Sigmoid colon (tissue), 7 donors: ENCODE results near the gene PLCB2. TPM values are rescaled to one million over a fixed set of nuclear protein-coding genes. Genes with fewer than 3 reads are reported as not detected.

Experiments used
- DNase-seq: peaks from one replicate; pipeline ENCODE4 v3.0.0-alpha.2; 2019
- H3K27ac ChIP-seq, 4 donors: fragments of 200-600 bp; sonication (generic); one replicate each; pipeline ENCODE4 v1.5.1; 2016 to 2019; ENCODE audit warnings: mild to moderate bottlenecking in 1 of 4
- H3K27me3 ChIP-seq, 3 donors: fragments of 200-600 bp; sonication (generic); one replicate each; pipeline ENCODE4 v1.5.1; 2019; ENCODE audit warnings: mild to moderate bottlenecking in 1 of 3
- H3K36me3 ChIP-seq, 4 donors: fragments of 200-600 bp; sonication (generic); one replicate each; pipeline ENCODE4 v1.5.1; 2016 to 2019
- H3K4me1 ChIP-seq, 4 donors: fragments of 200-600 bp; sonication (generic); one replicate each; pipeline ENCODE4 v1.5.1; 2017 to 2019
- H3K4me3 ChIP-seq, 4 donors: fragments of 200-600 bp; sonication (generic); one replicate each; pipeline ENCODE4 v1.5.1; 2017 to 2019; ENCODE audit warnings: mild to moderate bottlenecking in 2 of 4, moderate library complexity in 1 of 4
- H3K9me3 ChIP-seq, 4 donors: fragments of 200-600 bp in 3 of 4; sonication (generic) in 3 of 4; one replicate each; pipeline versions ENCODE4 v1.5.1 to v1.6.1; 2013 to 2019
- CTCF ChIP-seq, 4 experiments: fragments of 450-650 bp in 3 of 4; fragments of 200-600 bp in 1 of 4; IDR thresholded peaks; one replicate each; pipeline ENCODE4 v1.5.1; 2016 to 2019; ENCODE audit warnings: antibody characterized with exemption in 4 of 4, mild to moderate bottlenecking in 3 of 4, moderate library complexity in 2 of 4
- EP300 ChIP-seq, 4 donors: sonication (generic); formaldehyde crosslinking; IDR thresholded peaks; one replicate each; pipeline ENCODE4 v1.6.1; 2017; ENCODE audit warnings: antibody characterized with exemption in 4 of 4
- POLR2A ChIP-seq, 2 donors: fragments of 450-650 bp; IDR thresholded peaks; one replicate each; pipeline ENCODE4 v1.6.1; 2016; ENCODE audit warnings: antibody characterized with exemption in 2 of 2, mild to moderate bottlenecking in 2 of 2, moderate library complexity in 2 of 2
- POLR2AphosphoS5 ChIP-seq, 4 donors: sonication (generic); formaldehyde crosslinking; IDR thresholded peaks; one replicate each; pipeline ENCODE4 v1.6.1; 2017; ENCODE audit warnings: antibody characterized with exemption in 4 of 4
- WGBS, 2 donors: extraction: QIAGEN DNeasy Blood & Tissue Kit; methylation state at CpG; one replicate each; pipeline ENCODE4 v1.1.7; 2013; 5-methylcytosine and 5-hydroxymethylcytosine counted together
- intact Hi-C: fragments of 100-400 bp; cut with DNase I; formaldehyde crosslinking; loops from one replicate; pipeline ENCODE4 v1.15.1; 2023
- polyA plus RNA-seq, 3 donors: library from polyadenylated mRNA; stranded (reverse); fragments of 200-250 nt; gene quantifications; one replicate each; pipeline ENCODE4 v1.2.3, GENCODE V29; 2013
- total RNA-seq, 4 donors: library from RNA; depleted of rRNA; stranded (reverse); fragments of >200 nt; gene quantifications; one replicate each; pipeline ENCODE4 v1.1.0, GENCODE V29; 2016
- donor health status: healthy with polysubstance abuse.
- donor health status: Bipolar disorder and iron deficiency.
- donor health status: healthy.

PLCB2 gene
- total and polyA plus RNA-seq, 7 donors = 2.4 to 27.5 (median 7.2) TPM

- H3K4me3 ChIP-seq = peak overlapping the region; percentile 27 to 58 (median 52)
- intact Hi-C loops = no loop called here
- TF ChIP-seq POLR2A (IDR thresholded peaks at IDR 0.05) (no peak), EP300 (IDR thresholded peaks at IDR 0.05) (no peak), CTCF (IDR thresholded peaks at IDR 0.05) (no peak), POLR2AphosphoS5 (IDR thresholded peaks at IDR 0.05) (no peak)
- peaks cover 0 to 33% (median 0%) of the 10 kb centered on the region in 3 donors for H3K27me3 ChIP-seq
- no peak for DNase-seq
- no peaks in the 10 kb centered on the region for H3K9me3 ChIP-seq
- H3K4me1 ChIP-seq = peaks cover 0 to 18% (median 15%) of the 10 kb centered on the region in 4 donors
- H3K36me3 ChIP-seq = no peaks in the 10 kb centered on the region
- peak overlapping the region in 1 of 4 donors; percentile 45 for H3K27ac ChIP-seq
- 23 to 41% methylated on average over 28 of the region's 28 CpGs for WGBS, 2 donors
Observed at GRCh38 chr15:40253167-40253790, 54.5 kb downstream of the PLCB2 start.

DNA sequence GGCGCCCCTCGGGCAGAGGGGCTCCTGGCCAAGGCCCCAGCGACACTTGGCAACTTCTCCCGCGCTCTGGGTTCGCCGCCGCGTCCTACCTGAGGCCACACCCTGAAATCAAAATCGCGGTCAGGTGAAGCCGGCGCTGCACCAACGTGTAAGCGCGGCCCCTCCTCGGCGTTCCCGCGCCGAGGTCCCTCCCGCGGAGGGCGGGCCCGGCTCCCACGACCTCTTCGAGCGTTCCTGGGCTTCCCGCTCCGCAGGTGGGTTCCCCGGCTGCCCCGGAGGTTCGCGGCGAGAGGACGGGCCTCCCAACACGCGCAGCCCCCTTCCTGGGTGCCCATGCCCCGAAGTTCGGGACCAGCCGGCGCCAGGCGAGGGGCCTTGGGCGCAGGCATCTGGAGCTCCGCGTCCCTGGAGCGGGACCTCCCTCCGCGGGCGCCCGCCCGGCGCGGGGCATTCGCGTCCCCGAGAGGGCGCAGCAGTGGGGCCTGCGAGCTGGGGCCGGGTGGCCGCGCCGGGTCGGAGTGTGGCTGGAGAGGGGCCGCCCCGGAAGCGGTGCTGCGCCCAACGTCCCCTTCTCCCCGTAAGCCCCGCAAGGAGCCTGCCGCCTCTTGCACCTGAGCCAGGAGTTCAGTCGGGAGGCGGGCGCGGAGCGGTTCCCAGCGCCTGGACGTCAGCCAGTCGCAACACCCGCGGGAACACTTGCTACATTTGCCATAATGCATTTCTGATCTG, 55.1 kb downstream of the PLCB2 start:
- intact Hi-C loops = no loop called here
- no peaks in the 10 kb centered on the region for H3K9me3 ChIP-seq

DNA sequence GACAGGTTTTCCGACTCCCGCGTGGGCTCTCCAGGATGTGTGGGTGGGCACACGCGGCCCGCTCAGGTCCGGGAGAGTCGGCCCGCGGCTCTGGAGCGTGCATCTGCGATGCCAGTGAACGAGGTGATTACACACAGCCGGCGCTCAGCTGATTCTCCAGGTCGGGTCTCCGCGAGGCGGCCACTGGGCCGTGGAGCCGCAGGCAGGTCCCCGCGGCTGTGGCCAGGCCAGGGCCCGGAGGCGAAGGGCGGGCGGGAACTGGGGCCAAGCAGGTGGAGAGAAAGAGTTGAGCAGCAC, 55.6 kb downstream of the PLCB2 start:
- Histone ChIP-seq H3K27ac (no peak overlapping the region), H3K36me3 (no peaks in the 10 kb centered on the region), H3K4me3 (peak overlapping the region in 3 of 4 donors; percentile 48 to 58 (median 57)), H3K27me3 (peaks cover 0 to 33% (median 0%) of the 10 kb centered on the region in 3 donors), H3K9me3 (no peaks in the 10 kb centered on the region), H3K4me1 (peaks cover 0 to 18% (median 15%) of the 10 kb centered on the region in 4 donors)
- DNase-seq = no peak
- TF ChIP-seq POLR2AphosphoS5 (IDR thresholded peaks at IDR 0.05) (no peak), CTCF (IDR thresholded peaks at IDR 0.05) (no peak), POLR2A (IDR thresholded peaks at IDR 0.05) (no peak), EP300 (IDR thresholded peaks at IDR 0.05) (no peak)
- 27 to 51% methylated on average over 27 of the region's 27 CpGs for WGBS, 2 donors
- intact Hi-C loops = no loop called here

More for the DNA sequence above, 55.1 kb downstream of the PLCB2 start:
- Histone ChIP-seq H3K27me3 (peaks cover 0 to 33% (median 0%) of the 10 kb centered on the region in 3 donors), H3K36me3 (no peaks in the 10 kb centered on the region), H3K4me1 (peaks cover 0 to 18% (median 15%) of the 10 kb centered on the region in 4 donors), H3K27ac (peak overlapping the region in 1 of 4 donors; percentile 45), H3K4me3 (peak overlapping the region; percentile 27 to 58 (median 52))
- DNase-seq = no peak
- WGBS, 2 donors = 1% methylated on average over 82 of the region's 82 CpGs
- TF ChIP-seq POLR2A (IDR thresholded peaks at IDR 0.05) (no peak), CTCF (IDR thresholded peaks at IDR 0.05) (no peak), EP300 (IDR thresholded peaks at IDR 0.05) (no peak), POLR2AphosphoS5 (IDR thresholded peaks at IDR 0.05) (no peak)

DNA sequence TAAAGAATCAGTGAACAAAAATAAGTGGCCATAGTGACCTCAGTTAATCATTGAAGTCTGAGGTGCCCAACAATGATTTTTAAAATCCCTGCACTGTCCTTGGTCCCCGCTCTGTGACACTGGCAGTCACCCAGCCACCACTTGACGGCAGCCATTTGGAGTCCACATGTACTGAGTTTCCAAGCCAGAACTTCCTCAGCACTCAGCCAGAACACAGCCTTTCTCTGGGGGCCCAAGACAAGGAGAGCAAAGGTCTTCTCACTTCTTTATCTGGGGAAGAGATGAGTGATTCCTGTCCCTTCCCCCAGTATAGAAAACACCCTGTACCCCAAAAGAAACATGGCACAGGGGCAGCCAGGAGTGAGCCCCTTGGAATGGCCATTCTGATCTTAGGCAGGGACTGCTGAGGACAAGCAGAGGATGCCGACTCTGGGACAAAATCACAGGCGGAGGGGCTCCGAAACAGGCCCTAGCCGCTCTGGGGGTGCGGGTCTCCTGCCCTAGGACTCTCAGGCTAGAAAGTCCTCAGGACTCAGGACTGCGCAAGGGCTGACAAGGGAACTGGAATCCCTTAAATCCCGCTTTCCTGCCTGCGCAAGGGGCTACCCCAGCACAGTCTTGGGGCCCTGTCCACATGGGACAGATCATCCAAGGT, 56.1 kb downstream of the PLCB2 start:
- H3K27ac ChIP-seq = no peak overlapping the region
- H3K4me1 ChIP-seq = peaks cover 0 to 18% (median 15%) of the 10 kb centered on the region in 4 donors
- intact Hi-C loops = no loop called here
- TF ChIP-seq POLR2AphosphoS5 (IDR thresholded peaks at IDR 0.05) (no peak), EP300 (IDR thresholded peaks at IDR 0.05) (no peak), POLR2A (IDR thresholded peaks at IDR 0.05) (no peak), CTCF (IDR thresholded peaks at IDR 0.05) (no peak)
- H3K4me3 ChIP-seq = no peak overlapping the region
- peaks cover 0 to 29% (median 0%) of the 10 kb centered on the region in 3 donors for H3K27me3 ChIP-seq
- H3K9me3 ChIP-seq = no peaks in the 10 kb centered on the region
- H3K36me3 ChIP-seq = no peaks in the 10 kb centered on the region
- 91 to 94% methylated on average over 10 of the region's 10 CpGs for WGBS, 2 donors
- DNase-seq = no peak
